ENCODE measurements around the gene PCED1B.

DNA sequence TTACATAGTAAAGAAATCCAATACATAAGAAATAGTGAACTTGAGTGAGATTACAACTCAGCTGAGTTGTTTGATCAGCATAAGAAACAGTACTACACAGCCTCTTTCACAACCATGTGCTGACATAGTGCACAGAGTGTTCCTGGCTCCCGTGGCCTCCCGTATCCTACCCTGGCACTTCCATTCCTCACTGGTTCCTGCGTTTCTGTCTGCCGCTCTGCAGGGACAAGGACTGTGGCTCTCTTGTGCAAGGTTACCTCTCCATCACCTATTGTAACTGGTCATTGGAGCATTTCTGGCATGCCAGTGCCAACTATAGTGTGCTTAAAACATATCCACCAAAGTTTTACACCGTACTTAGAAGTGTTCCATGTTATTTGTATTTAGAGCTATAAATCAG, 46.3 kb upstream of the PCED1B start:
- TF ChIP-seq, protein P1, sequence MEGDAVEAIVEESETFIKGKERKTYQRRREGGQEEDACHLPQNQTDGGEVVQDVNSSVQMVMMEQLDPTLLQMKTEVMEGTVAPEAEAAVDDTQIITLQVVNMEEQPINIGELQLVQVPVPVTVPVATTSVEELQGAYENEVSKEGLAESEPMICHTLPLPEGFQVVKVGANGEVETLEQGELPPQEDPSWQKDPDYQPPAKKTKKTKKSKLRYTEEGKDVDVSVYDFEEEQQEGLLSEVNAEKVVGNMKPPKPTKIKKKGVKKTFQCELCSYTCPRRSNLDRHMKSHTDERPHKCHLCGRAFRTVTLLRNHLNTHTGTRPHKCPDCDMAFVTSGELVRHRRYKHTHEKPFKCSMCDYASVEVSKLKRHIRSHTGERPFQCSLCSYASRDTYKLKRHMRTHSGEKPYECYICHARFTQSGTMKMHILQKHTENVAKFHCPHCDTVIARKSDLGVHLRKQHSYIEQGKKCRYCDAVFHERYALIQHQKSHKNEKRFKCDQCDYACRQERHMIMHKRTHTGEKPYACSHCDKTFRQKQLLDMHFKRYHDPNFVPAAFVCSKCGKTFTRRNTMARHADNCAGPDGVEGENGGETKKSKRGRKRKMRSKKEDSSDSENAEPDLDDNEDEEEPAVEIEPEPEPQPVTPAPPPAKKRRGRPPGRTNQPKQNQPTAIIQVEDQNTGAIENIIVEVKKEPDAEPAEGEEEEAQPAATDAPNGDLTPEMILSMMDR (IDR thresholded peaks at IDR 0.05), result no peak
- no peak for TF ChIP-seq POLR2A (IDR thresholded peaks at IDR 0.05)

All from testis (tissue), 2 donors.